Measurements from ENCODE around the gene ARL15. TPM values are rescaled to one million over a fixed set of nuclear protein-coding genes. Genes with fewer than 3 reads are reported as not detected.

Gene ARL15
- total and polyA plus RNA-seq, 2 of the 8 experiments (the other 6 are each of a cell fraction or from before 2014, with no cell fraction given) = 9.9 to 21.2 TPM

GRCh38 chr5:54017580-54017979, 292.8 kb downstream of the ARL15 start:
- H3K18ac ChIP-seq (ENCODE audit: extremely low read depth, low read length) = peak overlapping the region; percentile 98
- 0 out of 2 replicates have a peak, but pooled peaks cover 1% of the 10 kb centered on the region for H3K23me2 ChIP-seq (ENCODE audit: low read depth, low read length)
- H2BK15ac ChIP-seq (ENCODE audit: low read length) = no peak overlapping the region
- H3K9me3 ChIP-seq (ENCODE audit: insufficient read depth in 2 of 2, low read depth in 1 of 2, low read length in 1 of 2) = peaks cover 0 to 4% of the 10 kb centered on the region in 2 experiments; a peak in 1 of 4 replicates
- H3K27ac ChIP-seq (ENCODE audit: low read depth, low read length) = peak overlapping the region; percentile 69; the same call in 1 of the 2 replicates
- H4K20me1 ChIP-seq (replicated peaks in 1 of 2; ENCODE audit: control insufficient read depth in 1 of 2, insufficient read depth in 2 of 2, low read length in 2 of 2) = no peaks in the 10 kb centered on the region
- H4K8ac ChIP-seq (ENCODE audit: extremely low read depth, insufficient read depth, low read length) = no peak overlapping the region
- H2BK20ac ChIP-seq (ENCODE audit: low read length) = peak overlapping the region; percentile 100
- DNase-seq (ENCODE audit: low read depth in 1 of 2, low spot score in 2 of 2) (no peak), FAIRE-seq (no peak)
- peak overlapping the region; percentile 99; the same call in 1 of the 2 replicates for H2AK5ac ChIP-seq (ENCODE audit: low read depth, low read length)
- peak overlapping the region in 1 of 2 experiments; percentile 14; a peak in 1 of 4 replicates for H3K4me2 ChIP-seq (ENCODE audit: insufficient read depth in 1 of 2, low read depth in 2 of 2, low read length in 2 of 2)
- H2BK12ac ChIP-seq (ENCODE audit: low read depth, low read length) = peak overlapping the region; percentile 7; the same call in 1 of the 2 replicates
- TF ChIP-seq CTBP2 (IDR thresholded peaks at IDR 0.05; ENCODE audit: borderline replicate concordance, insufficient read depth, insufficient read length, low read length) (no peak), FOSL1 (IDR thresholded peaks at IDR 0.05; ENCODE audit: insufficient read depth, low read depth, low read length) (no peak), MAX (IDR thresholded peaks at IDR 0.05) (no peak), NANOG (IDR thresholded peaks at IDR 0.05; ENCODE audit: insufficient read depth, low read depth, low read length, poor library complexity, severe bottlenecking) (no peak), TAF1 (IDR thresholded peaks at IDR 0.05; ENCODE audit: low read depth, low read length) (no peak), SIX5 (IDR thresholded peaks at IDR 0.05; ENCODE audit: low read depth, low read length) (no peak), SRF (IDR thresholded peaks at IDR 0.05; ENCODE audit: low read depth, low read length) (no peak), KDM5A (IDR thresholded peaks at IDR 0.05; ENCODE audit: low read length) (no peak), CBX8 (IDR thresholded peaks at IDR 0.05; ENCODE audit: borderline replicate concordance, low read depth, low read length) (no peak), JUN (IDR thresholded peaks at IDR 0.05; ENCODE audit: low read depth, low read length) (no peak)
- H2BK120ac ChIP-seq (replicated peaks; ENCODE audit: low read depth, low read length) = peak overlapping the region; percentile 96
- H3K4me1 ChIP-seq (replicated peaks in 1 of 4; ENCODE audit: control insufficient read depth in 3 of 4, insufficient read depth in 4 of 4, low read length in 3 of 4) = peaks cover 5 to 35% (median 16%) of the 10 kb centered on the region in 4 experiments; a peak in 6 of 7 replicates
- H3K56ac ChIP-seq (replicated peaks; ENCODE audit: insufficient read length, low read depth, low read length) = peak overlapping the region; percentile 77
- CTCF ChIA-PET (ENCODE audit: partially characterized antibody) = interaction anchor here (0.9 to 1.3 kb wide), 3 partner anchors 9 to 539 kb away, joined by 3 to 4 read pairs (median 3); no protein-coding TSS in a partner anchor
- H3K27me3 ChIP-seq (replicated peaks in 1 of 4; ENCODE audit: control insufficient read depth in 3 of 4, extremely low read depth in 1 of 4, insufficient read depth in 3 of 4, low read length in 3 of 4) = no peaks in the 10 kb centered on the region
- H3K79me1 ChIP-seq (ENCODE audit: low read depth, low read length) = no peaks in the 10 kb centered on the region; the same call in 1 of the 2 replicates
- peak overlapping the region; percentile 92 for H4K5ac ChIP-seq (ENCODE audit: insufficient read length, low read depth, low read length)
- POLR2A ChIA-PET (ENCODE audit: partially characterized antibody) = interaction anchor here (1.0 kb wide), 2 partner anchors 15 to 198 kb away, joined by 3 to 7 read pairs; no protein-coding TSS in a partner anchor
- H3K79me2 ChIP-seq (ENCODE audit: control insufficient read depth in 1 of 2, insufficient read depth in 2 of 2, low read length in 2 of 2) = no peaks in the 10 kb centered on the region; a peak in 1 of 4 replicates
- no peaks in the 10 kb centered on the region for H3K36me3 ChIP-seq (ENCODE audit: control insufficient read depth in 2 of 4, insufficient read depth in 4 of 4, low read length in 3 of 4)
- H3K4me3 ChIP-seq (ENCODE audit: extremely low read depth in 1 of 4, insufficient read depth in 2 of 4, low read depth in 3 of 4, low read length in 4 of 4) = peak overlapping the region in 1 of 4 experiments; percentile 31; a peak in 1 of 8 replicates
- no peak overlapping the region for H3K23ac ChIP-seq (ENCODE audit: insufficient read length)
- H3K9ac ChIP-seq (replicated peaks in 1 of 4; ENCODE audit: extremely low read depth in 1 of 4, low read depth in 3 of 4, low read length in 3 of 4) = no peak overlapping the region
- H2AFZ ChIP-seq (ENCODE audit: low read length) = no peak overlapping the region
- H3K14ac ChIP-seq (ENCODE audit: insufficient read length) = no peak overlapping the region
- H4K91ac ChIP-seq (replicated peaks; ENCODE audit: insufficient read length, low read length) = peak overlapping the region; percentile 96
- peak overlapping the region; percentile 89 for H3K4ac ChIP-seq (replicated peaks; ENCODE audit: insufficient read length, low read depth, low read length)
- WGBS, 2 experiments (ENCODE audit: extremely low coverage in 1 of 2, insufficient coverage in 1 of 2, insufficient read length in 1 of 2, insufficient replicate concordance in 2 of 2, low coverage in 1 of 2, low lambda C conversion rate in 2 of 2, missing lambda C conversion rate in 1 of 2) = 18% methylated on average over 2 of the region's 2 CpGs; no CpG with 5 or more reads in 1 of the 2 experiments
- peak overlapping the region; percentile 99 for H2BK5ac ChIP-seq (ENCODE audit: low read depth, low read length)

Data from H1 (cell line).